ENCODE data around the gene PABPC3. TPM values are rescaled to one million over a fixed set of nuclear protein-coding genes. Genes with fewer than 3 reads are reported as not detected.

PABPC3 gene
- total and polyA plus RNA-seq, 2 donors (not counting 1 experiment from before 2014, with no cell fraction given), result 0.17 to 0.27 TPM

DNA sequence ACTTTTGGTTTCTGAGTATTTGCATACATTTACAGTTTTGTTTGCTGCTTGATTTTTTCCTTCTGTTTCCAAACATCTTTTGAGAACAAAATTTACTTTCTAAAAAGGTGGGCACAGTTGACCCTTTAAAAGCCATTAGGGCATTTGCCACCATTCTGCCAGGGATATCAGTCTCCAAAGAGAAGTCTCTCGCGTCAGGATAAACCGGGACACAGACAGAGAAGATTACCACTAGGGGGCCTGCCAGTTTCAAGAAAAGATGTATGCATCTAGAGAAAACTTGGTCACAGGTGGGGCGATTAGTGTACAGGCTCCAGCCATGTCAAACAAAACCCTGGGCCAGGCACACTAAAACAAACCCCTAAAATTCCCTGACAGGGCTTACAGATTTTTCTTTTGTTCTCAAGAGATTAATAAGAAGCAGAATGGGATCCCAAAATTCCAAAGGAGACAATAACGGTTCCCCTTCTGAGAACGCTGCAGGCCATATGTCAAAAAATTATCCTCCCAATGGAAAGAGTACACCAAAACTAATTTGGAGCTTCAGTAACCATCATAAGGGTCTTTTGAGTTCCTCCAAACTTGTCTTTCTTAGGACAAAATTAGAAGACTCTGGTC, 10.7 kb upstream of the PABPC3 start:
- DNase-seq (ENCODE audit: low read depth in 2 of 2), result peak; percentile 37 to 38
- H4K20me1 ChIP-seq (ENCODE audit: control insufficient read depth, extremely low read depth, insufficient read depth, low read length), result no peaks in the 10 kb centered on the region
- TF ChIP-seq, protein P1, sequence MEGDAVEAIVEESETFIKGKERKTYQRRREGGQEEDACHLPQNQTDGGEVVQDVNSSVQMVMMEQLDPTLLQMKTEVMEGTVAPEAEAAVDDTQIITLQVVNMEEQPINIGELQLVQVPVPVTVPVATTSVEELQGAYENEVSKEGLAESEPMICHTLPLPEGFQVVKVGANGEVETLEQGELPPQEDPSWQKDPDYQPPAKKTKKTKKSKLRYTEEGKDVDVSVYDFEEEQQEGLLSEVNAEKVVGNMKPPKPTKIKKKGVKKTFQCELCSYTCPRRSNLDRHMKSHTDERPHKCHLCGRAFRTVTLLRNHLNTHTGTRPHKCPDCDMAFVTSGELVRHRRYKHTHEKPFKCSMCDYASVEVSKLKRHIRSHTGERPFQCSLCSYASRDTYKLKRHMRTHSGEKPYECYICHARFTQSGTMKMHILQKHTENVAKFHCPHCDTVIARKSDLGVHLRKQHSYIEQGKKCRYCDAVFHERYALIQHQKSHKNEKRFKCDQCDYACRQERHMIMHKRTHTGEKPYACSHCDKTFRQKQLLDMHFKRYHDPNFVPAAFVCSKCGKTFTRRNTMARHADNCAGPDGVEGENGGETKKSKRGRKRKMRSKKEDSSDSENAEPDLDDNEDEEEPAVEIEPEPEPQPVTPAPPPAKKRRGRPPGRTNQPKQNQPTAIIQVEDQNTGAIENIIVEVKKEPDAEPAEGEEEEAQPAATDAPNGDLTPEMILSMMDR (conservative IDR thresholded peaks at IDR 0.05 in 1 of 2, IDR thresholded peaks at IDR 0.05 in 1 of 2; ENCODE audit: low read depth in 1 of 2, low read length in 2 of 2), result peak; percentile 54 to 76
- no peak for TF ChIP-seq EZH2 (IDR thresholded peaks at IDR 0.05; ENCODE audit: low read length, missing control alignments)

DNA sequence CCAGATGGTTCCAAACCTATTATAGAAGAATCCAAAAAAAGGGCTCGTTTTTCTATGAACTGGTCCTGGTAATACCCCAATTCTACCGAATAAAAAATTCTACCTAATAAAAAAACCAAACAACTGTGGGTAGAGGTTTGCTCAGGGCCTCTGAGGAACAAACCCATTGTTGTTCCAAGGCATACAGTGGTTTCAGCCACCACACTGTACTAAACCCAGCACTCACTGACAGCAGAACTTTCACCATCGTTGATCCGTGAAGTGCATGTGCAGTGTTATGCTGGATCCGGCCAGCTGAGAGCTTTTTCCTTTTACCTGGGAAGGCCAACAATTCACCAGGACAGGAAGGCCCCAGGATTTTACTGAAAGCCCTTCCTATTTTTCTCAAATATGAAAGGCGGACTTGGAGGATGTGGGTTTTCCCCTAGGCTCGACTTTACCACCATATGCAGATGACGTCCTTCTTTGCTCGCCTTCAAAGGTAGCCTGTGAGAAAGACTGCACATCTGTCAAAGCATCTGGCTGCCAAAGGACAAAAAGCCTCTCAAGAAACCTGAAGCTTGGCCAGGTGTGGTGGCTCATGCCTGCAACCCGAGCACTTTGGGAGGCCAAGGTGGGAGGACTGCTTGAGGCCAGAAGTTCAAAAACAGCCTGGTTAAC, 7.2 kb upstream of the PABPC3 start:
- no peaks in the 10 kb centered on the region for H3K9me3 ChIP-seq (ENCODE audit: control insufficient read depth, insufficient read depth, low read depth, low read length)
- H3K9ac ChIP-seq (ENCODE audit: insufficient read depth, low read length), result no peak overlapping the region
- H3K36me3 ChIP-seq (ENCODE audit: control insufficient read depth, insufficient read depth, low read length), result no peaks in the 10 kb centered on the region
- no peaks in the 10 kb centered on the region for H3K4me1 ChIP-seq (ENCODE audit: control insufficient read depth, extremely low read depth, insufficient read depth, low read length)
- no peaks in the 10 kb centered on the region for H3K79me2 ChIP-seq (ENCODE audit: control insufficient read depth, insufficient read depth, low read length)
- no peak overlapping the region for H3K4me2 ChIP-seq (ENCODE audit: extremely low read depth, insufficient read depth, low read length)
- H3K27me3 ChIP-seq (ENCODE audit: control insufficient read depth, insufficient read depth, low read length), result no peaks in the 10 kb centered on the region
- no peak overlapping the region for H2AFZ ChIP-seq (ENCODE audit: low read length)
- no peak for DNase-seq (ENCODE audit: low read depth in 2 of 2)
- no peak overlapping the region for H3K27ac ChIP-seq (ENCODE audit: insufficient read depth, low read length)
- no peaks in the 10 kb centered on the region for H4K20me1 ChIP-seq (ENCODE audit: control insufficient read depth, extremely low read depth, insufficient read depth, low read length)
- TF ChIP-seq EZH2 (IDR thresholded peaks at IDR 0.05; ENCODE audit: low read length, missing control alignments), result no peak
- TF ChIP-seq, protein P1 (conservative IDR thresholded peaks at IDR 0.05 in 1 of 2, IDR thresholded peaks at IDR 0.05 in 1 of 2; ENCODE audit: low read depth in 1 of 2, low read length in 2 of 2), result no peak
- no peak overlapping the region for H3K4me3 ChIP-seq (replicated peaks in 1 of 4; ENCODE audit: control extremely low read depth in 1 of 4, insufficient read depth in 1 of 4, low read depth in 3 of 4, low read length in 4 of 4)

More for the DNA sequence above, 10.7 kb upstream of the PABPC3 start:
- Histone ChIP-seq H3K4me2 (ENCODE audit: extremely low read depth, insufficient read depth, low read length) (no peak overlapping the region), H3K79me2 (ENCODE audit: control insufficient read depth, insufficient read depth, low read length) (no peaks in the 10 kb centered on the region), H3K27ac (ENCODE audit: insufficient read depth, low read length) (no peak overlapping the region), H2AFZ (ENCODE audit: low read length) (no peak overlapping the region), H3K27me3 (ENCODE audit: control insufficient read depth, insufficient read depth, low read length) (no peaks in the 10 kb centered on the region), H3K9me3 (ENCODE audit: control insufficient read depth, insufficient read depth, low read depth, low read length) (no peaks in the 10 kb centered on the region), H3K9ac (ENCODE audit: insufficient read depth, low read length) (no peak overlapping the region), H3K4me1 (ENCODE audit: control insufficient read depth, extremely low read depth, insufficient read depth, low read length) (no peaks in the 10 kb centered on the region), H3K36me3 (ENCODE audit: control insufficient read depth, insufficient read depth, low read length) (no peaks in the 10 kb centered on the region), H3K4me3 (replicated peaks in 1 of 4; ENCODE audit: control extremely low read depth in 1 of 4, insufficient read depth in 1 of 4, low read depth in 3 of 4, low read length in 4 of 4) (no peak overlapping the region)

DNA sequence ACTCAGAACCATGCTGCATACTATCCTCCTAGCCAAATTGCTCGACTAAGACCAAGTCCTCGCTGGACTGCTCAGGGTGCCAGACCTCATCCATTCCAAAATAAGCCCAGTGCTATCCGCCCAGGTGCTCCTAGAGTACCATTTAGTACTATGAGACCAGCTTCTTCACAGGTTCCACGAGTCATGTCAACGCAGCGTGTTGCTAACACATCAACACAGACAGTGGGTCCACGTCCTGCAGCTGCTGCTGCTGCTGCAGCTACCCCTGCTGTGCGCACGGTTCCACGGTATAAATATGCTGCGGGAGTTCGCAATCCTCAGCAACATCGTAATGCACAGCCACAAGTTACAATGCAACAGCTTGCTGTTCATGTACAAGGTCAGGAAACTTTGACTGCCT, 1.5 kb downstream of the PABPC3 start:
- TF ChIP-seq, protein P1 (conservative IDR thresholded peaks at IDR 0.05 in 1 of 2, IDR thresholded peaks at IDR 0.05 in 1 of 2; ENCODE audit: low read depth in 1 of 2, low read length in 2 of 2), result no peak
- no peak for TF ChIP-seq EZH2 (IDR thresholded peaks at IDR 0.05; ENCODE audit: low read length, missing control alignments)
- no peaks in the 10 kb centered on the region for H3K27me3 ChIP-seq (ENCODE audit: control insufficient read depth, insufficient read depth, low read length)
- H3K4me1 ChIP-seq (ENCODE audit: control insufficient read depth, extremely low read depth, insufficient read depth, low read length), result no peaks in the 10 kb centered on the region
- no peak overlapping the region for H3K4me2 ChIP-seq (ENCODE audit: extremely low read depth, insufficient read depth, low read length)
- no peak overlapping the region for H2AFZ ChIP-seq (ENCODE audit: low read length)
- no peaks in the 10 kb centered on the region for H3K79me2 ChIP-seq (ENCODE audit: control insufficient read depth, insufficient read depth, low read length)
- H3K36me3 ChIP-seq (ENCODE audit: control insufficient read depth, insufficient read depth, low read length), result no peaks in the 10 kb centered on the region
- DNase-seq (ENCODE audit: low read depth in 2 of 2), result no peak
- no peak overlapping the region for H3K27ac ChIP-seq (ENCODE audit: insufficient read depth, low read length)
- no peaks in the 10 kb centered on the region for H4K20me1 ChIP-seq (ENCODE audit: control insufficient read depth, extremely low read depth, insufficient read depth, low read length)
- no peak overlapping the region for H3K9ac ChIP-seq (ENCODE audit: insufficient read depth, low read length)
- no peaks in the 10 kb centered on the region for H3K9me3 ChIP-seq (ENCODE audit: control insufficient read depth, insufficient read depth, low read depth, low read length)
- H3K4me3 ChIP-seq (replicated peaks in 1 of 4; ENCODE audit: control extremely low read depth in 1 of 4, insufficient read depth in 1 of 4, low read depth in 3 of 4, low read length in 4 of 4), result no peak overlapping the region

Data from fibroblast of lung (primary cell).